BLaER1 treated with 17β-estradiol and CSF1 and Interleukin-3, amounts not matched to agents 10 nM and 100 nM (cell line): Measurements from ENCODE around the gene DLX5.

ENCODE experiments used
- H3K27ac ChIP-seq, 11 experiments: shearing (Covaris generic); formaldehyde crosslinking; 2 replicates each; pipeline ENCODE4 v1.8.1; 2022
- H3K27me3 ChIP-seq, 11 experiments: shearing (Covaris generic); formaldehyde crosslinking; 2 replicates each; pipeline ENCODE4 v1.8.1; 2022
- H3K36me3 ChIP-seq, 11 experiments: shearing (Covaris generic); formaldehyde crosslinking; 2 replicates each; pipeline ENCODE4 v1.8.1; 2022
- H3K4me1 ChIP-seq, 10 experiments: shearing (Covaris generic); formaldehyde crosslinking; 2 replicates each; pipeline ENCODE4 v1.8.1; 2022
- H3K4me2 ChIP-seq, 11 experiments: shearing (Covaris generic); formaldehyde crosslinking; 2 replicates each; pipeline ENCODE4 v1.8.1; 2022
- H3K4me3 ChIP-seq, 10 experiments: shearing (Covaris generic); formaldehyde crosslinking; 2 replicates each; pipeline ENCODE4 v1.8.1; 2022
- H3K9ac ChIP-seq, 11 experiments: shearing (Covaris generic); formaldehyde crosslinking; 2 replicates each; pipeline ENCODE4 v1.8.1; 2022
- H3K9me3 ChIP-seq, 11 experiments: shearing (Covaris generic); formaldehyde crosslinking; replicated peaks in 1 of 11; 2 replicates each; pipeline ENCODE4 v1.8.1; 2022
- H4K20me1 ChIP-seq, 11 experiments: shearing (Covaris generic); formaldehyde crosslinking; 2 replicates each; pipeline ENCODE4 v1.8.1; 2022
- Cebpa-rat ChIP-seq, 11 experiments: shearing (Covaris generic); IDR thresholded peaks; 2 replicates each; pipeline ENCODE4 v1.8.1; 2022

DLX5 gene

DNA sequence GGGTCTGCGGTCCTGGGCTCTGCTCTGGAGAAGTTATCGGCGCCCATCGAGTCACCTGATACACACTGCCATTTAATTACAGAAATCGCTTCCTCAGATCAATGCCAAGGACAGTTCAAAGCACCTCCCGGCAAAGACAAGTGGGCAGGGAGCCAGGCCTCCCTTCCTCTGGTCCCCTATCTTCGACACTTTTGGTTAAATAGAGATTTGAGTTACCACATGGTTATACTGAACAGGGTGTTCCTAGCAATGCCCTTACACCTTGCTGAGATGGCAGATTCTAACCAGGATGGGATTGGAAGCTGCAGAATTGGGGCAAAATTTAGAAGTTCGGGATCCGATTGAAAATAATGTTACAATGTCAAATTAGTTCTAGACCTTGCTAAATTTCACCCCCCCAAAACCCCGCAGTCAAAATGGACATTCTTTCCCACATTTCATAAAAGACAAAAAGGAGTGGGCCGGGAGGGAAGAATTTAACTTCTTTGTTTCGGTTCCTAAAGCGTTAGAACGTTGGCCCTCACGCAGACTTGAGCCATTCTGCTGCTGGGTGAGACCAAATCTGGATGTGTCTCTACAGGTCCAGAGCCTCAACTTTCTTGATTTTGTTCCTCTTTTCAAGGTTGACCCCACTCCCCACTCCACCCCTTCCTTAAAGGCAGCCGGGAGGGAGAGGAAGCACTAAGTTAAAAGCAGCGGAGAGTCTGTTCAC lies 2.2 kb upstream of the DLX5 start:
- peak overlapping the region in 10 of 11 experiments; percentile 39 to 86 (median 67); a peak in 19 of 22 replicates for H3K4me2 ChIP-seq
- TF ChIP-seq Cebpa-rat (IDR thresholded peaks at IDR 0.05) = no peak
- H3K9ac ChIP-seq = no peak overlapping the region
- H3K27me3 ChIP-seq = peaks cover 57 to 61% (median 60%) of the 10 kb centered on the region in 11 experiments
- peaks cover 0 to 26% (median 5%) of the 10 kb centered on the region in 11 experiments; a peak in 9 of 22 replicates for H4K20me1 ChIP-seq
- no peaks in the 10 kb centered on the region for H3K36me3 ChIP-seq
- H3K9me3 ChIP-seq = peaks cover 26 to 38% (median 32%) of the 10 kb centered on the region in 11 experiments
- no peak overlapping the region for H3K27ac ChIP-seq
- peaks cover 0 to 12% (median 6%) of the 10 kb centered on the region in 10 experiments; a peak in 14 of 20 replicates for H3K4me1 ChIP-seq
- peak overlapping the region in 5 of 10 experiments; percentile 30 to 57 (median 43); a peak in 9 of 20 replicates for H3K4me3 ChIP-seq

DNA sequence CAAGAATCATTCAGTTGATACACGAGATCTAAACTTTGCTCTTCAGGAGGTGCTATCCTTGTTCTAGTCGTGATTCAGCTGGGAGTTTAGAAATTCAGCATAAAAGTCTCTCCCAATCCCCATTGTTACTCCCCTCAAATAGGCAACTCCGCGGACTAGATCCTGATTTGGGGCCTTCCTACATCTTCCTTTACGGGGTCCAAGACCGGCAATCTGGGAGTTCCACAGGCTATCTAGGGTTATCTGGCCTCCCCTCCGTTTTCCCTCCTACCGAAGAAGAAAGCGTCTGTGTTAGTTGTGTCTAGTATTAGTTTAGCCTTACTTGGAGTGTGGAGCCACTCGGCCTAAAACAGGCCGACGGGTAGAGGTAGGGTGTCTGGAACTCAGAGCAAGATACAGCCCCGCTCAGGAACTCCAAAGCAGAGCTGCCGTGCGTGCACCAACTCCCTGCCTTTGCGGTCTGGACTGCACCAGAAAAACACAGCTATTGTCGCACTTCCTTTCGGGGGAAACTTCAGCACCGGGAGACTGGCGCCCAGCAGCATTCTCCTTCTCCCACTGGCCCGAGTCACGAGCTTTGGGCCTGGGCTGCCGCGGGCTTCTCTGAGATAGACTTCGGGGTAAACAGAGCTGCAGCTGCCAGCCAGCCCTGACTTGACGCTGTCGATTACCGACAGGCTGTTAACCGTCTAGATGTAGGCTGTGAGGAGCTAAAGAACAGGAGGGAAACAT lies 1.5 kb upstream of the DLX5 start:
- H3K9me3 ChIP-seq = peaks cover 33 to 45% (median 39%) of the 10 kb centered on the region in 11 experiments
- TF ChIP-seq Cebpa-rat (IDR thresholded peaks at IDR 0.05) = no peak
- H3K4me1 ChIP-seq = peaks cover 0 to 12% (median 6%) of the 10 kb centered on the region in 10 experiments; a peak in 14 of 20 replicates
- H3K36me3 ChIP-seq = no peaks in the 10 kb centered on the region
- H3K9ac ChIP-seq = no peak overlapping the region
- H3K27ac ChIP-seq = no peak overlapping the region
- peaks cover 64 to 68% (median 68%) of the 10 kb centered on the region in 11 experiments for H3K27me3 ChIP-seq
- peak overlapping the region in 4 of 11 experiments; percentile 0 to 86 (median 82); a peak in 4 of 22 replicates for H3K4me2 ChIP-seq
- H3K4me3 ChIP-seq = 0 out of 20 replicates have a peak overlapping the region, but pooled peaks of 1 of the 10 experiments have one; percentile 34
- peaks cover 0 to 26% (median 5%) of the 10 kb centered on the region in 11 experiments; a peak in 9 of 22 replicates for H4K20me1 ChIP-seq

DNA sequence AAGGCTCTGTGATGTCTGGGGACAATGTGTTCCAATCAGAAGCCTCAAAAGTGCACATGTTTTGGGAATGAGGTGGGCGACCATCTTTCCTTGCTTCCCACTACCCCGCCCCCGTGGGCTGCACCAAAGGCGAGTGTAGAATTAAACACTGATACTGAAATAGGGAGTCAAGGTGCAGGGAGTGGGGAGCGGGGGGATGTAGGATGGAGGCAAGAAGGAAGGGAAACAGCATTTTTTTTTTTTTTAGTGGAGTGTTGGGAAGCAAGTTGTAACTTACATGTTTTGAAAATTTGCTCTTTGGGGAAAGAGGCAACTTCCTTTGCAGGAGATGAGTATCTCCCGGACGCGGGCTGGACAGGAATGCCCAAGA lies 484 bp upstream of the DLX5 start:
- H3K9ac ChIP-seq = no peak overlapping the region
- peaks cover 42 to 53% (median 46%) of the 10 kb centered on the region in 11 experiments for H3K9me3 ChIP-seq
- H3K27ac ChIP-seq = no peak overlapping the region
- H3K4me3 ChIP-seq = no peak overlapping the region
- H3K27me3 ChIP-seq = peaks cover 75 to 79% (median 78%) of the 10 kb centered on the region in 11 experiments
- H3K4me1 ChIP-seq = peaks cover 0 to 12% (median 6%) of the 10 kb centered on the region in 10 experiments; a peak in 14 of 20 replicates
- H4K20me1 ChIP-seq = peaks cover 0 to 26% (median 5%) of the 10 kb centered on the region in 11 experiments; a peak in 9 of 22 replicates
- no peaks in the 10 kb centered on the region for H3K36me3 ChIP-seq
- no peak for TF ChIP-seq Cebpa-rat (IDR thresholded peaks at IDR 0.05)
- H3K4me2 ChIP-seq = no peak overlapping the region

DNA sequence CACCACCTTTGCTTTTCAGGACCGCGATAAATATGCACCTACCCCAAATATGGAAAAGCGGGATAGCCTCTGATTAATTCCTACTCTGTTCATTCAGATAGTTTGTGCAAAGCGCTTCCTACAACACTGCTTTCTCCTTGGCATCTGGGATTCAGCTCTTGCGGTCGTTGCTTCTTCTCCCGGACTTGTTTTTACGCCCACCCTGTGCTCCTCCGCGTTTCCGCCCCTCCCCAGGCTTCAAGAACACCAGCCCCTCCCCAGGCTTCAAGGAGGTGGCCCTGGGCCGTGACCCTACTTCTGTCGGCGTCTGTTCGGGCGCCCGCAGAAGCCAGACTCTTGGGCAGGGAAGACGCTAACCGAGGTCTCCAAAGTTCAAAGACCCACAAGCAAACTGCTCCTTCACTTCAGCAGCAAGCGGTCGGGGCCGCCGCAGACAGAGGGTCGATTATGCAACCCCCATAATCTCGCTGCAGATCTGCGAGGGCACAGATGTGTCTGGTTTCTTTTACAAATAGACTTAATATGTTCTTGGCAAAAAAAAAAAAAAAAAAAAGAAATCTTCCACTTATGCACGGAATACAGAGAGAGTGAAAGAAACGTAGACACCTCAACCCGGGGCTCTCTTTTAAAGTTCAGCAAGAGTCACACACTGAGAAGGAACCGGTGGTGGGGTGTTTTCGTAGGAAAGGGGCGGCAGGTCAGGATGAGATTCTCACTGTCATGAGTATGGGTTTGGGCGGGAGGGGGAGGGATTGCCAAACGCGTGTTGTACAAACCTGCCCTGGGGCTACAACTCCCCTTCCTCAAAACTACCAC lies 1.9 kb downstream of the DLX5 start:
- H3K4me1 ChIP-seq = peaks cover 5 to 12% (median 10%) of the 10 kb centered on the region in 10 experiments
- H3K4me2 ChIP-seq = no peak overlapping the region

DNA sequence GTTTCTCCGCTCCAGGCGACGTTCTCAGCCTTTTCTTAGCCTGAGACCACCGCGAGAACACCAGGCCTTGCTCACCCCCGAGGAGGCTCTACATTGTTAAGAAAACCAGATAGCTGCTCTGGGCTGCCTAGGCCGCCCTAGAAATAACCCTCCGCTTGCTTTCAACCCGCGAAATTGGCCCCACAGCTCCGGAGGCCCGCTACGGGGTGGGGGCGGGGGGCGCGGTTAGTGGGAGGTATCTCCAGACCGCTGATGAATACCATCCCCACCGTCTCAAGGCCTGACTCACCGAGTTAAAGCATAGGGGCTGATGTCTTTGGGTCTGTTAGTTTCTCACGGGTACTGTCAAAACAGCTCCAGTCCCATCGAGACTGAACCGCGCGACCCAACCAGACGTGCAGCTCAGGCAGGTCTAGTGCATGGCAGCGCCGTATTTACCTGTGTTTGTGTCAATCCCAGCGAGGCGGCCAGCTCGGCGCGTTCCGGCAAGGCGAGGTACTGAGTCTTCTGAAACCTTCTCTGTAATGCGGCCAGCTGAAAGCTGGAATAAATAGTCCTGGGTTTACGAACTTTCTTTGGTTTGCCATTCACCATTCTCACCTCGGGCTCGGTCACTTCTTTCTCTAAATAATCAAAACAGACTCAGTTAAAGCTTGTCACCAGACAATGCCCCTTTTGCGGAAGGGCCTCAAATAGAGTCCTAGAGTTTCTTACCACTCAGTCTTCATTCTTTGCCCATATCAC lies 2.7 kb downstream of the DLX5 start:
- no peak overlapping the region for H3K4me3 ChIP-seq
- H3K9ac ChIP-seq = no peak overlapping the region
- H3K36me3 ChIP-seq = no peaks in the 10 kb centered on the region
- H4K20me1 ChIP-seq = peaks cover 0 to 21% (median 5%) of the 10 kb centered on the region in 11 experiments; a peak in 9 of 22 replicates
- H3K4me1 ChIP-seq = peaks cover 3 to 13% (median 9%) of the 10 kb centered on the region in 10 experiments
- peaks cover 50 to 77% (median 58%) of the 10 kb centered on the region in 11 experiments for H3K9me3 ChIP-seq
- no peak for TF ChIP-seq Cebpa-rat (IDR thresholded peaks at IDR 0.05)
- H3K27me3 ChIP-seq = peaks cover 99 to 100% (median 100%) of the 10 kb centered on the region in 11 experiments
- H3K4me2 ChIP-seq = no peak overlapping the region
- no peak overlapping the region for H3K27ac ChIP-seq

More for the DNA sequence above, 1.9 kb downstream of the DLX5 start:
- peaks cover 98 to 100% (median 100%) of the 10 kb centered on the region in 11 experiments for H3K27me3 ChIP-seq
- TF ChIP-seq Cebpa-rat (IDR thresholded peaks at IDR 0.05) = no peak
- no peaks in the 10 kb centered on the region for H3K36me3 ChIP-seq
- no peak overlapping the region for H3K27ac ChIP-seq
- H3K9ac ChIP-seq = no peak overlapping the region
- peaks cover 42 to 69% (median 52%) of the 10 kb centered on the region in 11 experiments for H3K9me3 ChIP-seq
- peaks cover 0 to 26% (median 5%) of the 10 kb centered on the region in 11 experiments; a peak in 9 of 22 replicates for H4K20me1 ChIP-seq
- no peak overlapping the region for H3K4me3 ChIP-seq

DNA sequence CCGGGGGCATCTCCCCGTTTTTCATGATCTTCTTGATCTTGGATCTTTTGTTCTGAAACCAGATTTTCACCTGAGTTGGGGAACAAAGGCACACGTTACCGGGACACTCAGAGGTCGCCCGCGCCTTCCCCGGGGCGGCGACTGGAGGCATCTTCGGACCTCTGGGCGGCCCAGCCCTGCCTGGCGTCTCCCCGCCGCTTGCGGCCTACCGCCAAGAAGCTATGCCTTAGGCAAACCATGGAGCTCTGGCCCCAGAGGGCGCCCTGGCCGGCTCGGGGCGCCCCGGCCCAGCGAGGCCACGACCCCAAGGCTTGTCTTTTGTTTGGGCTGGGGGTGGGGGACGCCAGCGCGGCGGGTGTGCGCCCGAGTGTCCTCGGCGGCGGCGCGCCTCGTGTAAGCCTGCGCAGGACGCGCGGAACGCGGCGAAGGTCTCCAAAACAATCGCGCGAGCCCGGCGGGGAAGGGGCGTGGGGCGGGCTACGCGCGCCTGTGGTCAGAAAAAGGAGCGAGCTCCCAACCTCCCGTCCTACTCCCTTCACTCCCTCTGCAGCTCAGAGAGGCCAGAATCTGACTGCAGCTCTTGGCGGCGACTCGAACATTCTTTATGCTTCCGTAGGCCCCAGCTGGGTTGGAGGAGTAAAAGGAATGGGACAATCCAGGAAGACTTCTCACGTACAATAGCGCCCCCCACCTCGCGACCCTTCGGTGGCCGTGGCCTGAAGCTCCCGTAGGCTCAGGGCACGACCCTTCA lies 3.5 kb downstream of the DLX5 start:
- H3K27ac ChIP-seq = no peak overlapping the region
- H3K4me3 ChIP-seq = no peak overlapping the region
- H3K9me3 ChIP-seq = peaks cover 57 to 84% (median 66%) of the 10 kb centered on the region in 11 experiments
- H3K36me3 ChIP-seq = no peaks in the 10 kb centered on the region
- H3K27me3 ChIP-seq = peaks cover 99 to 100% (median 100%) of the 10 kb centered on the region in 11 experiments
- TF ChIP-seq Cebpa-rat (IDR thresholded peaks at IDR 0.05) = no peak
- no peak overlapping the region for H3K4me2 ChIP-seq
- H4K20me1 ChIP-seq = peaks cover 0 to 16% (median 2%) of the 10 kb centered on the region in 11 experiments; a peak in 9 of 22 replicates
- no peak overlapping the region for H3K9ac ChIP-seq
- H3K4me1 ChIP-seq = peaks cover 0 to 12% (median 9%) of the 10 kb centered on the region in 10 experiments; a peak in 13 of 20 replicates

DNA sequence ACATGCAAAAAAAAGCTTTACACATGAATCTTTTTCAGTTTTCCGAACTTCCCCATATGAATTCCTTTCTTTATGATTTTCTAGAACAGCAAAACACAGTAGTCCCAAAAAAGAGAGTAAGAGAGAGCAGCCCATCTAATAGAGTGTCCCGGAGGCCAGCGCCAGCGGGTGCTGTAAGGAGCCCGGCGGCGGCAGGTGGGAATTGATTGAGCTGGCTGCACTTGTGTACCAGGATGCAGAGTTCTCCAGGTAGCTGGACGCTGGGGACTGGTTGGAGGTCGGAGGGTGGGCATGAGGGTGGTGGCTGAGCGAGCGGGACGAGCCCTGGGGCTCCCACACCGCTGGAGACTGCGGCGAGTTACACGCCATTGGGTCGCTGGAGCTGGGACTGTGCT lies 4.0 kb downstream of the DLX5 start:
- H3K27me3 ChIP-seq = peaks cover 99 to 100% (median 100%) of the 10 kb centered on the region in 11 experiments
- H3K36me3 ChIP-seq = no peaks in the 10 kb centered on the region
- H3K4me1 ChIP-seq = peaks cover 0 to 12% (median 9%) of the 10 kb centered on the region in 10 experiments; a peak in 13 of 20 replicates
- no peak overlapping the region for H3K4me3 ChIP-seq
- no peak overlapping the region for H3K27ac ChIP-seq
- no peak overlapping the region for H3K9ac ChIP-seq
- TF ChIP-seq Cebpa-rat (IDR thresholded peaks at IDR 0.05) = no peak
- H3K9me3 ChIP-seq = peaks cover 61 to 84% (median 69%) of the 10 kb centered on the region in 11 experiments
- H4K20me1 ChIP-seq = peaks cover 0 to 11% (median 0%) of the 10 kb centered on the region in 11 experiments; a peak in 8 of 22 replicates
- no peak overlapping the region for H3K4me2 ChIP-seq
